ENCODE results near the gene IL15RA. TPM values are rescaled to one million over a fixed set of nuclear protein-coding genes. Genes with fewer than 3 reads are reported as not detected.

IL15RA gene, protein sequence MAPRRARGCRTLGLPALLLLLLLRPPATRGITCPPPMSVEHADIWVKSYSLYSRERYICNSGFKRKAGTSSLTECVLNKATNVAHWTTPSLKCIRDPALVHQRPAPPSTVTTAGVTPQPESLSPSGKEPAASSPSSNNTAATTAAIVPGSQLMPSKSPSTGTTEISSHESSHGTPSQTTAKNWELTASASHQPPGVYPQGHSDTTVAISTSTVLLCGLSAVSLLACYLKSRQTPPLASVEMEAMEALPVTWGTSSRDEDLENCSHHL
- 1 to 10 TPM; 4.3 to 8.6 (median 5.9) TPM for polyA plus RNA-seq (ENCODE audit: insufficient read depth in 1 of 5, insufficient read length in 5 of 5, low replicate concordance in 1 of 5)
- long read RNA-seq, donor 1, partial matches to known transcripts = 0 of 4 reads
- long read RNA-seq, donor 1, other reads (novel, unspliced or antisense) = 0 of 4 reads
- long read RNA-seq, donor 2, partial matches to known transcripts = 0 of 1 reads
- long read RNA-seq, donor 2, other reads (novel, unspliced or antisense) = 0 of 1 reads
- long read RNA-seq, donor 3, partial matches to known transcripts = 0 of 1 reads
- long read RNA-seq, donor 3, other reads (novel, unspliced or antisense) = 0 of 1 reads
- long read RNA-seq, donor 4, partial matches to known transcripts = 0 of 1 reads
- long read RNA-seq, donor 4, other reads (novel, unspliced or antisense) = 0 of 1 reads
- long read RNA-seq, donor 5, partial matches to known transcripts = 0 of 2 reads
- long read RNA-seq, donor 5, other reads (novel, unspliced or antisense) = 0 of 2 reads
- long read RNA-seq, donor 6, partial matches to known transcripts = 0 of 3 reads
- long read RNA-seq, donor 6, other reads (novel, unspliced or antisense) = 0 of 3 reads
- long read RNA-seq, donor 7, partial matches to known transcripts = 0 of 1 reads
- long read RNA-seq, donor 7, other reads (novel, unspliced or antisense) = 0 of 1 reads
- long read RNA-seq, donor 8 = 0 reads

DNA sequence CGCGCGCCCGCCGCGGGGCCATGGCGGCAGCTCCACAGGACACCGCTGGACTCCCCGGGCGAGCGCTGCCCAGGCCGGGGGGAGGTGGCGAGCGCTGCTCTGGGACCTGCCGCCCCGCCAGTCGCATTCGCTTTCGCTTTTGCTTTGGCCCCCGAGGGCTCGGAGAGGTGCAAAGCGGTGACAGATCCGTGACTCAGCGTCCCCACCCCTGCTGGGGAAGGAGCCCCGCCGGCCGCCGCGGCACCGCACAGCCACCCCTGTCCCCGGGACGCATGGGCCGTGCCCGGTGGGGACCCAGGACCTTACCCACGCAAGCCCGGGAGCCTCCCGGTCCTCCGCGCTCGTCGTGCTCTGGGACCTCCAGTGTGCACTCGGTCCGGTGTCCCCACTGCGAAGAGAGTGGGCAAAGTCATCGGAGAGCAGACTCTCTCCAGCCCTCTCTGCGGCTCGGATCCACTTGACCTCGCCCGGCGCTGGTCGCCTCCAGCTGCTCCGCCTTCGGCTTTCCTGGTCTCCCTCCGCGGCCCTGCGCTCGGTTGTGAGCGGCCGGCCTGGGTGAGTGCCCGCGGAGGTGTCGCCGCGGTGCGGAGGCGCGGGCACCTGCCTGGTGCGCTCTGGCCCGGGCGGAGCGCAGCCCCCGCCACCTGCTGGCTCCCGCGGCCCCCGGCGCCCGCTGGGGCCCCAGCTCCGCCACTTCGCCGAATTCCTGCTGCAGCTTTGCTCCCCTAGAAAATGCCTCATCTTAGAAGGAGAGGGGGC is at the start of gene IL15RA:
TSS of gene IL15RA (minus strand) at position 73 of the 759 bp plus-strand sequence. CDS start at position 22, 51 bp downstream.
- DNase-seq = peak; percentile 50 to 68

DNA sequence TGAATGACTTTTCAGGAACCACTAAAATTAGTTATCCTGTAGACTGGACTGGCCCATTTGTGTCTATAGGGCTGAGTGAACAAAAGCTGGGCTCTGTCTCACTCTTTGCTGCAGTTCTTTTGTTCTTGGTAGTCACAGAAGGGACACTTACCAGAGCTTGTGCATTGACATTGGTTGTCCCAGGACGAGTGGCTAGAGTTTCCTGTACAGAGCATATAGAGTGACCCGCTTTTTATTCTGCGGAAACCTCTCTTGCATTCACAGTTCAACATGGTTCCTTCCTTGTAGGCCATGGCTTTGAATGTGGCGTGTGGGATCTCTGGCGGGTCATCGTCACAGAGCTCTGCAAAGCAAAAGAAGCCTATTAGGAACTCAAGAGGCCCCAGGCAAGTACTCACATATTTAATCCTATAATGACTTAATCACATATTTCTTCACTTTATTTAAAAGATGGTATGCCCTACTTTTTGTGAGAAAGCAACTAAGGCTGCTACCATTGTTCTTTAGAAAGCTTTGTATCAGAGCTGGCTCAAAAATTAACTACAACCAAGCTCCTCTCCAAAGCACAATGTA is 48.4 kb upstream of the IL15RA start:
- DNase-seq = no peak

DNA sequence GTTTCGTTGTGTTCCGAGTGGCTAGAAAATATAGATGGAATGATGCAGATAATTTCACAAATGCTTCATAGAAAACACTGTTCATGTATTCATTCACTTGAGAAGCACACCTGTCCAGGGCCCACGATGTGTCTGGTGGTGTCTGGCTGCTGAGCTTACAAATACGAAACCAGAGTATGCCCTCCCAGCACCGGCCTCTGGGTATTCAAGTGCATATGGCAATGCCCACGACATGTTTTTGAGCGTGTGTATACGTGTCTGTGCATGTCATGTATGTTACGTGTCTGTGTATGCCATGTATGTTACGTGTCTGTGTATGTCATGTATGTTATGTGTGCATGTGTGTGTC is 47.0 kb upstream of the IL15RA start:
- no peak for DNase-seq

DNA sequence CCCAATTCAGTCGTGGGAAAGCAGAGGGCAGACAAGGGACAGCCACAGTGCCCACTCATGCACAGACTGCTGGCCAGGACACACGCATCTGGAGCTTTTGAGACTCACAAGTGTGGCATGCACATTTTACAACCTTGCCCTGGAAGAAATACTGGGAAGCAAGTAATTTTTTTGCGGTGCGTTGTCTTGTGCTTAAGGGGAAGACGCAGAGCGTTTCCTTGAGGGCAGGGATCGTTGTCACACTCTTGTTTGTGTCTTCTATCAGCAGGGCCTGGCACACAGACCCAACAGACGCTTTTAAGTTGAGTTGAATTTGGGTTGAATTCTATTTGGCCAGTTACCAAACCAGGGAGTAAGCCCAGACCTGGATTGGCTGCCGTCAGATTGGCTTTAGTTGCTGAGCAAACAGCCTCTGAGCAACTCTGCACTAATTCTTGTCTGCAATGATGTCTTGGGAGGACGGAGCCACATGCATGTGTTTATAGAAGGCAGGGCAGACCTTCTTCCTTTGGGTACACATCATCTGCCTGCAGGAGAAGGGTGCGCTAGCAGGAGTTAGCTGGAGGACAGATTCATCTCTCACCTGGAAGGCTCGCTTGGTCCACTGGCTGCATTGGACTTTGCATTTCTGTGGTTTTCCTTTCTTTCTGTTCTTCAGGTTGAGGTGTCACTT is 46.5 kb upstream of the IL15RA start:
- no peak for DNase-seq

DNA sequence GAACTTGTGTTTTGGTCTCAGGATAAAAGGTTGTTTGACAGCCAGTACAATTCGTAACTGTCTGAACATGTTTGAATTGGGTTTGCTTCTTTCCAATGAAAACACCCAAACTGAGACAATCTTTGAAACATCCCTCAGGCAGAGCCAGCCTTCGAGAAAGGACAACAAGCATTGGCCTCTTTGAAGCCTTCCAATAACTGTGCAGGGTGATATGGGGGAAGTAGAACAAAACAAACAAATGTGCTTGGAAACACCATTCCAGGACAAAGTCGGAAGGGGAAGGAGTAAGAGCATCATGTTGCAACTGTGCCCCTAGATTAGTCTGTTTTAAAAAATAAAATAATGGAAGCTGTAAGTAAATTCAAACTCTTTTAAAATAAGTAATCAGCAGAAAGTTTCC is 45.3 kb upstream of the IL15RA start:
- DNase-seq = no peak

DNA sequence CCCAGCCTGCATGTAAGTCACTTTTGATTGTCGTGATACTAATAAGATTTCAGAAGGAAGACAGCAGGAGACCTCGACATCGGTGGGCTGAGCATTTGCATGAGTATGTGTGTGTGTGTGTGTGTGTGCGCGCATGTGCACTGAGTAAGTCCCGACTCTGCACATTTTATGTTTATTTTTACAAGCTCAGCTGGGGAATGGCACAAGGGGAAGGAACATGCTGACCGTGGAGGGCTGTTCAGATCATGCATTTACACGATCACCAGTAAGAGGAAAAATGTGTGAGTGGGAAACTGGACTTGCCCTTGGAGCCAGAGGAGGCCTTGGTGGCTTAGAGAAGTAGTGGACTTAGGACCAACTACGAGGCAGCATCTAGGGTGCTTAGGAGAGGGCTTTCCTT is 43.5 kb upstream of the IL15RA start:
- no peak for DNase-seq

DNA sequence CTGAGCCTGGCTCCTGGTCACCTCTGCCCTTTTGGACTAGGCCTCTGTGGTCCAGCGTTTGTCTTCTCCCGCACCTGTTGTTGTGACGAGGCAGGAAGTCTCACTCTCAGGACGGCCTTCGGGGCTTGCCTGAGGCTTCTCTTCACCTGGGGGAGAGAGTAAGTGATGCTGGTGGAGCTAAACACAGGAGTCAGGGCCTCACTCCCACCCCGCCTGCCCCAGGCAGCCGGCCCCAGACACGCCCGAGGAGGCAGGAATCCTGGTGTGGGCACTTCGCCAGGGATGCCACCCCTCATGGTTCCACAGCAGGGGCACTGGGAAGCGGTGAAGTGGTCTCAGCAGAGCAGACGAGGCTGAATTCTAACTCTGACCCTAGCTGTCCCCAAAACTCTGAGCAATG is 42.5 kb upstream of the IL15RA start:
- no peak for DNase-seq

DNA sequence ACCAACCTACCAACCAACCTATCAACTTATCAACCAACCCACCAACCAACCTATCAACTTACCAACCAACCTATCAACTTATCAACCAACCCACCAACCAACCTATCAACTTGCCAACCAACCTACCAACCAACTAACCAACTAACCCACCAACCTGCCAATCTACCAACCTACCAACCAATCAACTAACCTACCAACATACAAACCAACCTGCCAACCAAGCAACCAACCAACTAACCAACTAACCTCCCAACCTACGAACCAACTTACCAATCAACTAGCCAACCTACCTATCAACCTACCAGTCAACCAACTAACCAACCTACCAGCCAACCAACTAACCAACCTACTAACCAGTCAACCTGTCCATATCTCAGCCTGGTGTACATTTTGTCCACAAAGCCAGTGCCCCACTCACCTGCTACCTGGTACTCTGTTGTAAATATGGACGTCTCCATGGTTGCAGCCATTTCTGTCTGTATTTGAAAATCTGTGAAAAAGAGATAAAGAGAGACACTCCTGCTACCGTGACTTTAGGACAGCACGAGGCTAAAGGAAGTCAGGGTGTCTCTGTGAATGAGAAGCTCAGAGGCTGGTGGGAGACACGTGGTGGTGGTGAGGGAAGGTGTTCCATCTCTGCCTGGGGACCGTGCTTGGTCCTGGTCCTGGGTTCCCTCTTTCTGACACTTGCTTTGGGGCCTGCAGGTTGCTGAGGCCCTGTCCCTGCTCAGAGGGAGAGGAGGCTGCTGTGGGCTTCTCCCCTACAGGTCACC is 41.9 kb upstream of the IL15RA start:
- no peak for DNase-seq

DNA sequence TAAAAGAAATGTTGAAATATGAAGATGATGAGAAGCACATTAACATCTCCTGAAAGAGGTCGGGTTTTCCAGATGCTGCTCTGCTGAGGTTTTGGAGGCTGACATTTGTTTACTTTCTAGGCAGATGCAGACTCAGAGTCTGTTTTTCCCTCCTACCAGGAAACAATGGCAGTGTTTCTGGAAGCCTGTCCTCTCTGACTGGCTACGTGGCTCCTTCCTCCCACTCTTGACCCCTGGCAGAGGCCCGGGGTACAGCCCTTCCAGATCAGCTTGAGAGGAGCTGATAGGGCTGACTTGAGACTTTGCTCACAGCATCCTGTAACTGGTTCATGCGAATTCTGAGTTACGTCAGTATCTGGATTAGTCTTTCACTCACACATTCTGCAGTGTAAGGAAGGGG is 41.1 kb upstream of the IL15RA start:
- DNase-seq = no peak

DNA sequence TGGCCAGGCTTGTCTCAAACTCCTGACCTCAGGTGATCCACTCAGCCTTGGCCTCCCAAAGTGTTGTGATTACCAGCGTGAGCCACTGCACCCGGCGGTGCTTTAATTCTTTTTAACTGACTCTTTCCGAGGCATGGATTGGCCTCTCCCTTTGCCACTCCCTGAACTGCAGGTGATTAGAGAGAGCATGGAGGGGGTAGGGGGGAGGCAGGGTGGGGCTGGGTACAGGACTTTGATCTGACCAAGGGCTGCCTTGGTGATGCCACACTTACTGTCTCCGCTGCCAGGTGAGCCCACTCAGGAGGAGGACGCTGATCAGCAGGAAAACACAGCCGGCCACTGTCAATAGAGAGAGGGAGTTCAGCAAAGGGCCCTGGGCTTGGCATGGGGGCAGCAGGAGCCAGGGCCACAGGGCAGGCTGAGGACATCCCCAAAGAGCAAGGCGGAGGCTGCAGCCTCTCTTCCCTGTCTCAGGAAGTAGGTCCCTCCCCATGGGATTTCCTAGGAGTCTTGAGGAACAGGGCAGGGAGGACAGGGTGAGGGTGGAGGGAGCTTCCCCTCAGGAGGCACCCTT is 40.5 kb upstream of the IL15RA start:
- no peak for DNase-seq

DNA sequence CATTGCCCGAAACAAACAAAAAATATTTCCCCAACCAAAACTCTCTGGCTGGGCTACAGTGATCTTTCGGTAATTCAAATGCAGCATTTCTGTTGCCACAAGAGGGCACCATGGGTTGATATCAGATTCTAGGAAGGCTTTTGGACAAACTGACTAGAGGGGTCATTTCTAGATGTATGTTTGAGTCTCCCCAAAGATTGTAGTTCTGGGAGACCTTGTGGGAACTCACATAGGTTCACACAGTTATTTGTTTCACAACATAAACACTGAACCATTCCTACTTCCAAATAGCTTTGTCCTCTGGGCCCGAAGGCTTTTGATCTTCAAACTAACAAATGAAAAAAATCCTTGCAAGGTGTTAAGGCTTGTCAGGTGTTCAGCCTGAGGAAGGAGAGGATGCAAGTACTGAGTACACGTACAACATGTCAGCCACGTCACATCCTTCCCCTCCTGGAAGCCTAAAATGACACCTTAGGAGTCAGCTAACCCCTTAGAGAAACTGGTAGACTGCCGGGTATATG is 37.0 kb upstream of the IL15RA start:
- DNase-seq = no peak

DNA sequence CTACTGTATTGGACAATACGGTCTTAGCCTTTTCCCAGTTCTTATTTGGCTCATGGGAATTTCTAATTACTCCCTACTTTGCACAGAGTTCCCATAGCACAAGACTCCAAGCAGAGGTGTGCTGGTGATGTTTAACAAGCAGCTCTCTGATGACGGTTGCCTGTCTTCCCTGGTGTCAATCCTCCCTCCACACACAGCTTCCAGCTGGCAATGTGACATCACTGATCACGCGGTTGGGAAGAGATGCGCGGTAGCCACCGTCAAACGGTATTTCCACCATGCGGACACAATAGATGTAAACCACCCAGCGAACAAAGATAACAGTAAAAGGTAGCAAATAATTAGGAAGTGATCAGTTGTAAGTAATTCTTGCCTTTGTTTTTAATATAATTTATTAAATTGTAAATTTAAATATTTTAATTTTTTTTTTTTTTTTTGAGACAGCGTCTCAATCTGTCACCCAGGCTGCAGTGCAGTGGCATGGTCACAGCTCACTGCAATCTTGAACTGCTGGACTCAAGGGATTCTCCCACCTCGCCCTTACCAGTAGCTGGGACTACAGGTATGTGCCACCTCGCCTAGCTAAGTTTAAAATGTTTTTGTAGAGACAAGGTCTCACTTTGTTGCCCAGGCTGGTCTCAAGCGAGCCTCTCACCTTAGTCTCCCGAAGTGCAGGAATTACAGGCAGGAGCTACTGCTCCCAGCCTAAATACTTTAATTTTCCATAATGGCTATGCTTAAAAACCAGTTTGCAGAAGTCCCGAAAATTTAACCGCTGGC is 36.3 kb upstream of the IL15RA start:
- no peak for DNase-seq

DNA sequence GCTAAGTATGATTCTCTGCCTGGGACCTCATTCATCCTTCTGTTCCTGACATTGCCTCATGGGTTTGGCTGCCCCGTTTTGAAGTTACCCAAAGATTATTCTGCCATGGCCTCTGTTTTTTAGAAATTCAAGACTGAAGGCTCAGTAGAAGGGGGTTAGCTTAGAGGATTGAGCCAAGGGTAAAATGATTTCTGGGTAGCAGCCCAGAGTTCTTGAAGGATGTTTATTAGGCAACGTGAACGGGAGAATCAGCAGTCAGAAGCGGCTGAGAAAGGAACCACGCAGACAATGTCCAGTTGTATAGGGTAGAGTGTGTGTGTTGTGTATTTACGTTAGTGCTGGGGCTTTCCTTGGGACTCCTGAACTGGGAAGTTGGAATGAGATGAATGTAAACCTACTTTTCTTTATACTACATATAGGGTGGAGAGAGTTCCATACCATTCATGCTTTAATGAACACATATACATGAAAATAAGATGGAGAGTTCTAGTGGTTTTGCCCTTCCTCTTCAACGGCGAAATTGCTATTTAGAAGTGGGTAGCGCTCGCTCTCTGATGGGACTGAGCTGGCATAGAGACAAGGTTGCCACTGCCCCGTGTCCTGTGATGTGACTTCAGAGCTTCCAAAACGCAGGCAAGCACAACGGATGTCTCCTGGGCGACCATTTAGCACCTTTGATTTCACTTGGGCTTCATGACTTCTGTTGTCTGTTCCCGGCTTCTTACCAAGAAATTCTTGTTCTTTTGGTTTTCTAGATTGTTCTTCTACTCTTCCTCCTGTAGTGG is 35.0 kb upstream of the IL15RA start:
- DNase-seq = peak; percentile 26 to 36

DNA sequence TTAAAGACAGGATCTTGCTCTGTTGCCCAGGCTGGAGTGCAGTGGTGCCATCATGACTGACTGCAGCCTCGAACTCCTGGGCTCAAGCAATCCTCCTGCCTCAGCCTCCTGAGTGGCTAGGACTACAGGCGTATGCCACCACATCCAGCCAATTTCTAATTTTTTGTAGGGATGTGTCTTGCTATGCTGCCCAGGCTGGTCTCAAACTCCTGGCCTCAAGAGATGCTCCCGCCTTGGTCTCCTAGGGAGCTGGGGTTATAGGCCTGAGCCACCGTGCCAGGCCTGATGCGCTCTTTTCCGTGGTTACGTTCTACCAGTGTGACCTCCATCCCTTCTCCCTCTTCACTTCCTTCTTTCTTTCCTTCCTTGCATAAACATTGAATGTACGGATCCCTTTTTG is 34.2 kb upstream of the IL15RA start:
- no peak for DNase-seq

DNA sequence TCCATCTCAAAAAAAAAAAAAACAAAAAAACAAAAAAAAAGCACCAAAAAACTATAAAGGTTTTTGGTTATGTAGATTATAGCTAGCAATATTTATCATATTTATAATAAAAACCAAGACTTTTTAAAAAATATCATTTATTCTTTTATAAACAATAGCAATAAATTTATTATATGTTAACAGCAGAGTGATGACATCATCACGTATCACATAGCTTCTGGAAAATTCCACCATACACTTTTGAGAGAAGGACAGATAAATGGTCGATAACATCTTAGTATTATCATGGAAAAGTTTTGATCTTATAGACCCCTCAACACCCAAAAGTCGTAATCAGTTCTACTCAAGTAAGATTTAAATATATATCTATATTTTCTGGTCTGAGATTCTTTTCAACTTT is 33.2 kb upstream of the IL15RA start:
- DNase-seq = no peak

DNA sequence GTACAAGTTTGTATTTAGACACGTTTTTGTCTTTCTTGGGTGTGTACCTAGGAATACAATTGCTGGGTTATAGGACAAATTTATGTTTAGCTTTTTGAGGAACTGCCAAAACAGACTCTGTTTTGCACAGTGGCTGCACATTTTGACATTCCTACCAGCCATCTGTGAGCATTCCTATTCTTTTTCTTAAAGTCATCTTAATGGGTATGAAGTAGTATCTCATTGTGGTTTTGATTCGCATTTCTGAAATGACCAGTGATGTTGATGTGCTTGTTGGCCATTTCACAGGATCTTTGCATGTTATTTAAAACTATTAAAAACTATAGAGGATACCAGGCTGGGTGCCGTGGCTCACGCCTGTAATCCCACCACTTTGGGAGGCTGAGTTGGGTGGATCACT is 32.6 kb upstream of the IL15RA start:
- no peak for DNase-seq

DNA sequence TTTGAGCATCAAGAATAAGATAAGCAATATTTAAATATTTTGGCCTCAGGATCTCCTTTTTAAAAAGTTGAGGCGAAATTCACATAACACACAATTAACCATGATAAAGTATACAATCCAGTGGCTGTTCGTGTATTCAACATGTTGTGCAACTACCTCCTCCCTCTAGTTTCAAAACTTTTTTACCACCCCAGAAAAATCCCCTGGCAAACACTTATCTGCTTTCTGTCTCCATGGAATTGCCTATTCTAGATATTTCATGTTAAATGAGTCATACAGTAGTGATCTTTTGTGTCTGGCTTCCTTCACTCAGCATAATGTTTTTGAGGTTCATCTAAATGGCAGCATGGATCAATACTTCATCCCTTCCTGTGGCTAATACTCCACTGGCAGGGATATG is 31.8 kb upstream of the IL15RA start:
- peak; percentile 66 to 74 for DNase-seq

DNA sequence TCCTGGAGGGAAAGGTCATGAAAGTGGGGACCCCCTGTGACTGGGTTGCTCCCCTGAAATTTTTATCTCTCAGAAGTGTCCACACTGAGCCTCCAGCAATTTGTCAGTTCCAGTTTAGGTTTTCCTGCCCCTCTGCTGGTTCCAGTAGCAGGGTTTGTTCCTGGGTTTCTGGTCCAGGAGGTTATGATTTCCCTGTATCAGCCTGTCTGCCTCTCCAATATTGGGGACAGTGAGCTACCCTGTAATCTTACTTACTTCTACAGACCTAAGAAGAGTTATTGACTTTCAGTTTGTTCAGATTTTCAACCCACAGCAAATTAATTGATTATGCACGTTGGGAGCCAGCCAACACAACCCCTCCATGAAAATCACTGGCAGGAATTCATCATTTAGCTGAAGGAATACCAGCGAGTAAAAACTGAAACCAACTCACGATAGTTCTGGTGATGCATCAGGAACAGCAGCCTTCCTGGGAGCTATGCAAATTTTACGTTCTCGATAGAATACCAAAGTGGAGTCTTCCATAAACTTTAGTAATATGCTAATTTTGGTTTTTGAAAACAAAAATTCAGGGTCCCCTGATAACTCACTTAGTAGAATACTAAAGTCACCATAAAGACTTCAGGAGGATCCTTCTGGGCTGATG is 31.3 kb upstream of the IL15RA start:
- DNase-seq = no peak

Data from right lung (tissue), 10 donors.